Tibial nerve (tissue), 3 donors: ENCODE results near the gene PTPRD.

Experiments used
- POLR2A ChIP-seq, 2 donors: fragments of 450-650 bp; IDR thresholded peaks; one replicate each; pipeline ENCODE4 v1.6.1; 2017; ENCODE audit warnings: antibody characterized with exemption in 2 of 2, mild to moderate bottlenecking in 2 of 2, moderate library complexity in 2 of 2
- TF ChIP-seq, protein P1 (sequence below), 5 experiments: fragments of 200-600 bp in 3 of 5; fragments of 450-650 bp in 2 of 5; sonication (generic) in 3 of 5; IDR thresholded peaks; one replicate each; pipeline ENCODE4 v1.5.1; 2016 to 2019; ENCODE audit warnings: antibody characterized with exemption in 5 of 5, mild to moderate bottlenecking in 3 of 5, moderate library complexity in 2 of 5

DNA sequence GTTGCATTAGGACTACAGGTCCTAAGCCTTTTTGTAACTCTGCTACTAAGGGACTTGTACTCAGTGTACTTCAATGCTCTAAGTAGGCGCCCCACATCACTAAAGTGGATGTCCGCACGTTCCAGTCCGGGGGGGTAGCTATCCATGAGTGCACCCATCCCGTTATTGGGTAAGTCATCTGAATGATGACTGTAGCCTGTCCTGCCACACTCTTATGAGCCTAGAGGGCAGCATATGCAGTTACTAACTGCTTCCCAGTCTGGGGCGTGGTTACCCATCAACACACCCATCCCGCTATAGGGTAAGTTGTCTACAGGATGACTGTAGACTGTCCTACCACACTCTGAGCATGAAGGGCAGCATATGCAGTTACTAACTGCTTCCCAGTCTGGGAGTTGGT lies 1053.9 kb downstream of the PTPRD start:
- TF ChIP-seq, protein P1, sequence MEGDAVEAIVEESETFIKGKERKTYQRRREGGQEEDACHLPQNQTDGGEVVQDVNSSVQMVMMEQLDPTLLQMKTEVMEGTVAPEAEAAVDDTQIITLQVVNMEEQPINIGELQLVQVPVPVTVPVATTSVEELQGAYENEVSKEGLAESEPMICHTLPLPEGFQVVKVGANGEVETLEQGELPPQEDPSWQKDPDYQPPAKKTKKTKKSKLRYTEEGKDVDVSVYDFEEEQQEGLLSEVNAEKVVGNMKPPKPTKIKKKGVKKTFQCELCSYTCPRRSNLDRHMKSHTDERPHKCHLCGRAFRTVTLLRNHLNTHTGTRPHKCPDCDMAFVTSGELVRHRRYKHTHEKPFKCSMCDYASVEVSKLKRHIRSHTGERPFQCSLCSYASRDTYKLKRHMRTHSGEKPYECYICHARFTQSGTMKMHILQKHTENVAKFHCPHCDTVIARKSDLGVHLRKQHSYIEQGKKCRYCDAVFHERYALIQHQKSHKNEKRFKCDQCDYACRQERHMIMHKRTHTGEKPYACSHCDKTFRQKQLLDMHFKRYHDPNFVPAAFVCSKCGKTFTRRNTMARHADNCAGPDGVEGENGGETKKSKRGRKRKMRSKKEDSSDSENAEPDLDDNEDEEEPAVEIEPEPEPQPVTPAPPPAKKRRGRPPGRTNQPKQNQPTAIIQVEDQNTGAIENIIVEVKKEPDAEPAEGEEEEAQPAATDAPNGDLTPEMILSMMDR (IDR thresholded peaks at IDR 0.05) = no peak
- TF ChIP-seq POLR2A (IDR thresholded peaks at IDR 0.05) = no peak
